Endothelial cell of umbilical vein (primary cell): ENCODE data around the gene KYAT1.

Experiments used
- CTCF ChIP-seq, 2 donors: IDR thresholded peaks; 1 replicate in 1 of 2; 2 replicates in 1 of 2; pipeline ENCODE4 v1.5.1; 2011; ENCODE audit warnings: low read length in 2 of 2, mild to moderate bottlenecking in 2 of 2, moderate library complexity in 2 of 2, control low read depth in 1 of 2, inconsistent platforms in 1 of 2, low read depth in 1 of 2; ENCODE audit not compliant: insufficient read depth in 1 of 2; ENCODE audit errors: extremely low read depth in 1 of 2
- EZH2 ChIP-seq: IDR thresholded peaks from 2 replicates; pipeline ENCODE4 v1.6.1; 2012; ENCODE audit warnings: borderline replicate concordance, low read depth, mild to moderate bottlenecking, moderate library complexity, low read length, inconsistent platforms; ENCODE audit not compliant: severe bottlenecking
- JUN ChIP-seq: IDR thresholded peaks from 2 replicates; pipeline ENCODE4 v1.6.1; 2011; ENCODE audit warnings: borderline replicate concordance, low read depth; ENCODE audit not compliant: insufficient read length, insufficient read depth
- MAX ChIP-seq: IDR thresholded peaks from 2 replicates; pipeline ENCODE4 v1.6.1; 2011; ENCODE audit not compliant: insufficient read depth, insufficient read length
- MYC ChIP-seq: IDR thresholded peaks from one replicate; pipeline ENCODE4 v1.6.1; 2011; ENCODE audit warnings: mild to moderate bottlenecking, low read depth, low read length
- POLR2A ChIP-seq: IDR thresholded peaks from 2 replicates; pipeline ENCODE4 v1.6.1; 2012; ENCODE audit warnings: low read depth, mild to moderate bottlenecking, control low read depth, low read length
- POLR2AphosphoS5 ChIP-seq: IDR thresholded peaks from 2 replicates; pipeline ENCODE4 v1.6.1; 2012; ENCODE audit warnings: low read depth, mild to moderate bottlenecking, control low read depth, low read length, moderate library complexity; ENCODE audit not compliant: insufficient read depth

GRCh38 chr9:128808543-128808942 lies 73.2 kb downstream of the KYAT1 start:
- TF ChIP-seq EZH2 (no peak), CTCF (IDR thresholded peaks at IDR 0.05; ENCODE audit: extremely low read depth in 1 of 2, insufficient read depth in 1 of 2, low read depth in 1 of 2, low read length in 2 of 2) (no peak), POLR2AphosphoS5 (no peak), JUN (no peak), MAX (no peak), MYC (no peak), POLR2A (no peak)
